ENCODE results near the gene GGN.

GGN gene

GRCh38 chr19:38387550-38388348 is at the start of gene GGN:
TSS of gene GGN (minus strand) at chr19:38388034. CDS start at chr19:38387261, 773 bp downstream.
- DNase-seq (ENCODE audit: low spot score), result peak; percentile 92
- in situ Hi-C loops (cut with MboI; ENCODE audit: low sequenced_read_pairs, unreplicated experiment), result no loop called here
- no peak for TF ChIP-seq CTCF (IDR thresholded peaks at IDR 0.05; ENCODE audit: borderline replicate concordance, control extremely low read depth, extremely low read depth, insufficient read depth, missing control alignments)

GRCh38 chr19:38437295-38437694 is 49.5 kb upstream of the GGN start:
- in situ Hi-C loops (cut with MboI; ENCODE audit: low sequenced_read_pairs, unreplicated experiment), result no loop called here
- no peak for DNase-seq (ENCODE audit: low spot score)
- TF ChIP-seq CTCF (IDR thresholded peaks at IDR 0.05; ENCODE audit: borderline replicate concordance, control extremely low read depth, extremely low read depth, insufficient read depth, missing control alignments), result no peak

- in situ Hi-C loops (cut with MboI; ENCODE audit: low sequenced_read_pairs, unreplicated experiment), result no loop called here
- no peak for TF ChIP-seq CTCF (IDR thresholded peaks at IDR 0.05; ENCODE audit: borderline replicate concordance, control extremely low read depth, extremely low read depth, insufficient read depth, missing control alignments)
- no peak for DNase-seq (ENCODE audit: low spot score)
These were observed 46.8 kb upstream of the GGN start for GRCh38 chr19:38434549-38435051.

- in situ Hi-C loops (cut with MboI; ENCODE audit: low sequenced_read_pairs, unreplicated experiment), result no loop called here
- DNase-seq (ENCODE audit: low spot score), result peak; percentile 91
- TF ChIP-seq CTCF (IDR thresholded peaks at IDR 0.05; ENCODE audit: borderline replicate concordance, control extremely low read depth, extremely low read depth, insufficient read depth, missing control alignments), result no peak
These were observed 45.5 kb upstream of the GGN start, which contains the start of gene RYR1 for GRCh38 chr19:38433268-38433733. TSS of gene RYR1 (plus strand) at chr19:38433691. CDS start at chr19:38433830, 139 bp downstream.

- in situ Hi-C loops (cut with MboI; ENCODE audit: low sequenced_read_pairs, unreplicated experiment), result no loop called here
- DNase-seq (ENCODE audit: low spot score), result no peak
- TF ChIP-seq CTCF (IDR thresholded peaks at IDR 0.05; ENCODE audit: borderline replicate concordance, control extremely low read depth, extremely low read depth, insufficient read depth, missing control alignments), result no peak
These were observed 43.1 kb upstream of the GGN start for GRCh38 chr19:38430931-38431330.

- in situ Hi-C loops (cut with MboI; ENCODE audit: low sequenced_read_pairs, unreplicated experiment), result no loop called here
- DNase-seq (ENCODE audit: low spot score), result no peak
- no peak for TF ChIP-seq CTCF (IDR thresholded peaks at IDR 0.05; ENCODE audit: borderline replicate concordance, control extremely low read depth, extremely low read depth, insufficient read depth, missing control alignments)
These were observed 42.0 kb upstream of the GGN start for GRCh38 chr19:38429811-38430156.
